Right lobe of liver (tissue), 6 donors: ENCODE measurements around the gene PTMA. TPM values are rescaled to one million over a fixed set of nuclear protein-coding genes. Genes with fewer than 3 reads are reported as not detected.

ENCODE experiments used
- ATAC-seq, 4 donors: fragments of 200-7000 bp; cut with Tn5 transposase; one replicate each; pipeline ENCODE4 v1.9.1; 2020; ENCODE audit warnings: mild to moderate bottlenecking in 4 of 4, moderate library complexity in 4 of 4
- DNase-seq, 3 donors: peaks; one replicate each; pipeline ENCODE4 v3.0.0-alpha.2; 2020
- H3K27ac ChIP-seq, 3 donors: fragments of 200-600 bp; one replicate each; pipeline ENCODE4 v1.8.0; 2022
- H3K27me3 ChIP-seq, 2 donors: fragments of 200-600 bp; one replicate each; pipeline ENCODE4 v1.8.0; 2022
- H3K36me3 ChIP-seq, 4 donors: fragments of 200-600 bp; sonication (generic) in 1 of 4; one replicate each; pipeline versions ENCODE4 v1.5.1 to v1.8.0; 2017 to 2022; ENCODE audit warnings: control low read depth in 1 of 4
- H3K4me1 ChIP-seq, 4 donors: fragments of 200-600 bp; sonication (generic) in 1 of 4; one replicate each; pipeline versions ENCODE4 v1.5.1 to v1.8.0; 2017 to 2022; ENCODE audit warnings: control low read depth in 1 of 4
- H3K4me3 ChIP-seq, 3 donors: fragments of 200-600 bp; one replicate each; pipeline ENCODE4 v1.8.0; 2022
- H3K9me3 ChIP-seq, 4 donors: fragments of 200-600 bp; sonication (generic) in 1 of 4; one replicate each; pipeline versions ENCODE4 v1.5.1 to v1.8.0; 2017 to 2022; ENCODE audit warnings: control low read depth in 1 of 4
- POLR2A ChIP-seq: fragments of 450-650 bp; IDR thresholded peaks from one replicate; pipeline ENCODE4 v1.6.1; 2017; ENCODE audit warnings: antibody characterized with exemption, mild to moderate bottlenecking
- WGBS: methylation state at CpG from one replicate; pipeline ENCODE4 v1.1.6; 2018; ENCODE audit warnings: low coverage, low lambda C conversion rate; ENCODE audit not compliant: insufficient coverage; ENCODE audit errors: missing lambda C conversion rate; 5-methylcytosine and 5-hydroxymethylcytosine counted together
- intact Hi-C, 2 donors: fragments of 100-400 bp; cut with DNase I; formaldehyde crosslinking; loops; one replicate each; pipeline versions ENCODE4 v1.11.2 to v1.14.1; 2022
- small RNA-seq, 2 experiments: library from RNA; depleted of rRNA; stranded (forward); fragments of <200 nt; gene quantifications; one replicate each; pipeline ENCODE3, GENCODE V24; 2016
- total RNA-seq, 6 experiments: library from RNA; depleted of rRNA in 2 of 6; stranded (reverse); fragments of >200 nt in 2 of 6; fragmentation: NEBNext Ultra II Directional in 3 of 6; extraction: Animal tissue kit (Norgen Biotek cat#: 25700) in 3 of 6; gene quantifications; one replicate each; pipeline versions ENCODE4 v1.1.0 to v1.2.4, GENCODE V29; 2016 to 2023
- donor health status: DM: no; HTN: yes; CAD: no.
- donor health status: DM: no; HTN: no; CAD: no.
- donor health status: DM: no; HTN: no; CAD: no.
- donor health status: DM: no; HTN: yes; CAD: no.
- donor health status: DM: no; HTN: yes; CAD: no.

The PTMA gene
- total RNA-seq, 6 experiments from 2014 or later, result 180 to 373 (median 252) TPM

- WGBS, result 93% methylated on average over 2 of the region's 2 CpGs
- Histone ChIP-seq H3K27me3 (no peaks in the 10 kb centered on the region), H3K4me1 (no peaks in the 10 kb centered on the region), H3K9me3 (no peaks in the 10 kb centered on the region), H3K27ac (no peak overlapping the region), H3K36me3 (no peaks in the 10 kb centered on the region), H3K4me3 (no peak overlapping the region)
- TF ChIP-seq POLR2A, result no peak
- intact Hi-C loops, result no loop called here
- no peak for ATAC-seq
- no peak for DNase-seq
These were observed 53.4 kb downstream of the PTMA start for GRCh38 chr2:231761735-231762134.

Small RNA genes lying within 50 kb of the gene (small RNA-seq; reads per million reads assigned to genes)
- 0 reads per million in 2 experiments for gene RF00015

Other genes with a start within 250 kb of the PTMA start
- 100 to 1,000 TPM in 5 of 6 experiments, 10 to 100 TPM in 1; 78.8 to 203 (median 146) TPM for gene NCL, start 244.0 kb upstream of the PTMA start, total RNA-seq
- under 1 TPM; 0.11 to 0.66 (median 0.36) TPM for gene NMUR1, start 178.1 kb upstream of the PTMA start, total RNA-seq
- not detected for gene TEX44, start 115.7 kb upstream of the PTMA start, total RNA-seq
- 10 to 100 TPM in 1 of 6 experiments, 1 to 10 TPM in 5; 7.1 to 10.4 (median 8.3) TPM for gene PDE6D, start 72.8 kb downstream of the PTMA start, total RNA-seq
- gene COPS7B, start 77.9 kb downstream of the PTMA start, total RNA-seq, result 10 to 100 TPM in 5 of 6 experiments, 1 to 10 TPM in 1; 8.9 to 21.4 (median 12.7) TPM
- not detected for gene NPPC, start 217.9 kb downstream of the PTMA start, total RNA-seq